Fibroblast of lung (primary cell): ENCODE results near the gene FGF2.

Experiments used
- CTCF ChIP-seq, 2 donors: IDR thresholded peaks in 1 of 2; conservative IDR thresholded peaks in 1 of 2; 1 replicate in 1 of 2; 2 replicates in 1 of 2; pipeline ENCODE4 v1.5.1; 2011 to 2012; ENCODE audit warnings: low read length in 2 of 2, control low read depth in 1 of 2, inconsistent platforms in 1 of 2, low read depth in 1 of 2, mild to moderate bottlenecking in 1 of 2
- EZH2 ChIP-seq: IDR thresholded peaks from 2 replicates; pipeline ENCODE4 v1.5.1; 2012; ENCODE audit warnings: low read length, control low read depth, mild to moderate bottlenecking; ENCODE audit errors: missing control alignments

- no peak for TF ChIP-seq CTCF (conservative IDR thresholded peaks at IDR 0.05 in 1 of 2, IDR thresholded peaks at IDR 0.05 in 1 of 2; ENCODE audit: low read depth in 1 of 2, low read length in 2 of 2)
- TF ChIP-seq EZH2 = no peak
Measured at GRCh38 chr4:122783301-122784215, 43.1 kb upstream of the FGF2 start.
